IMR-90 (cell line): ENCODE data around the gene PDXK. TPM values are rescaled to one million over a fixed set of nuclear protein-coding genes. Genes with fewer than 3 reads are reported as not detected.

Experiments
- ATAC-seq: fragments of 200-7000 bp; cut with Tn5 transposase; 2 replicates; pipeline ENCODE4 v1.9.1; 2020; ENCODE audit warnings: low read depth, mild to moderate bottlenecking, moderate library complexity
- BruUV-seq: library from RNA; stranded (reverse); fragments of 400-500 nt; replicated peaks from 2 replicates; lab custom pipeline; 2021; lab: Mats Ljungman, UMichigan
- CTCF ChIA-PET: fragments of 300-600 bp; formaldehyde crosslinking; extraction: SDS; loops from one replicate; lab custom pipeline; 2021; ENCODE audit warnings: antibody characterized with exemption; lab: Yijun Ruan, JAX
- POLR2A ChIA-PET: fragments of 300-600 bp; sonication (Branson Sonifier 250); formaldehyde crosslinking; loops from one replicate; lab custom pipeline; 2022; ENCODE audit warnings: antibody characterized with exemption; ENCODE audit not compliant: unreplicated experiment; lab: Charles Lee
- DNase-seq: peaks from one replicate; pipeline ENCODE4 v3.0.0; 2013
- H2AFZ ChIP-seq: replicated peaks from 2 replicates; pipeline ENCODE3; 2013; ENCODE audit warnings: low read length, mild to moderate bottlenecking; ENCODE audit not compliant: poor library complexity
- H2AK5ac ChIP-seq: 2 replicates; pipeline ENCODE4 v1.6.1; 2013; ENCODE audit warnings: low read depth, low read length, inconsistent platforms
- H2AK9ac ChIP-seq: replicated peaks from 2 replicates; pipeline ENCODE3; 2013; ENCODE audit warnings: mild to moderate bottlenecking, low read depth, low read length, moderate library complexity; ENCODE audit not compliant: poor library complexity
- H2BK120ac ChIP-seq: 2 replicates; pipeline ENCODE4 v1.6.1; 2013; ENCODE audit warnings: low read depth, low read length, inconsistent platforms
- H2BK15ac ChIP-seq: 3 replicates; pipeline ENCODE4 v1.6.1; 2013; ENCODE audit warnings: low read depth, low read length, inconsistent platforms
- H2BK20ac ChIP-seq: 2 replicates; pipeline ENCODE4 v1.6.1; 2013; ENCODE audit warnings: low read depth, mild to moderate bottlenecking, inconsistent platforms, low read length, moderate library complexity
- H2BK5ac ChIP-seq: 2 replicates; pipeline ENCODE4 v1.6.1; 2013; ENCODE audit warnings: mild to moderate bottlenecking, low read depth, low read length, inconsistent platforms; ENCODE audit not compliant: poor library complexity, severe bottlenecking
- H3K14ac ChIP-seq: replicated peaks from 2 replicates; pipeline ENCODE4 v1.6.1; 2013; ENCODE audit warnings: low read depth, low read length, inconsistent platforms
- H3K18ac ChIP-seq: 2 replicates; pipeline ENCODE4 v1.6.1; 2013; ENCODE audit warnings: low read depth, low read length, control low read depth
- H3K23ac ChIP-seq: 2 replicates; pipeline ENCODE4 v1.6.1; 2013; ENCODE audit warnings: low read depth, low read length, inconsistent platforms
- H3K27ac ChIP-seq: 2 replicates; pipeline ENCODE4 v1.5.1; 2013; ENCODE audit warnings: mild to moderate bottlenecking, control low read depth, low read length; ENCODE audit not compliant: insufficient read depth
- H3K27me3 ChIP-seq: 2 replicates; pipeline ENCODE4 v1.6.1; 2013; ENCODE audit warnings: low read length; ENCODE audit not compliant: control insufficient read depth, insufficient read depth
- H3K36me3 ChIP-seq: 2 replicates; pipeline ENCODE4 v1.6.1; 2013; ENCODE audit warnings: low read length, mixed read lengths; ENCODE audit not compliant: control insufficient read depth, insufficient read depth
- H3K4ac ChIP-seq: 2 replicates; pipeline ENCODE4 v1.6.1; 2013; ENCODE audit warnings: low read depth, low read length, inconsistent platforms
- H3K4me1 ChIP-seq: 2 replicates; pipeline ENCODE4 v1.6.1; 2013; ENCODE audit warnings: low read length, mixed read lengths; ENCODE audit not compliant: control insufficient read depth, insufficient read depth
- H3K4me2 ChIP-seq: 2 replicates; pipeline ENCODE4 v1.6.1; 2013; ENCODE audit warnings: low read depth, mild to moderate bottlenecking, control low read depth, low read length, moderate library complexity
- H3K4me3 ChIP-seq: 2 replicates; pipeline ENCODE4 v1.5.1; 2013; ENCODE audit warnings: low read depth, mild to moderate bottlenecking, control low read depth, low read length, moderate library complexity; ENCODE audit not compliant: insufficient read depth
- H3K56ac ChIP-seq: 2 replicates; pipeline ENCODE4 v1.6.1; 2013; ENCODE audit warnings: low read length, inconsistent platforms; ENCODE audit not compliant: insufficient read depth; ENCODE audit errors: extremely low read depth
- H3K79me1 ChIP-seq, 2 experiments: 2 replicates each; pipeline ENCODE4 v1.6.1; 2013; ENCODE audit warnings: low read length in 2 of 2, inconsistent platforms in 1 of 2, low read depth in 1 of 2
- H3K9ac ChIP-seq: 2 replicates; pipeline ENCODE4 v1.6.1; 2013; ENCODE audit warnings: low read depth, low read length, control low read depth
- H3K9me1 ChIP-seq: 2 replicates; pipeline ENCODE4 v1.6.1; 2013; ENCODE audit warnings: low read length, inconsistent platforms; ENCODE audit not compliant: insufficient read depth
- H3K9me3 ChIP-seq: 2 replicates; pipeline ENCODE4 v1.6.1; 2013; ENCODE audit warnings: low read length; ENCODE audit not compliant: control insufficient read depth, insufficient read depth
- H4K20me1 ChIP-seq: 2 replicates; pipeline ENCODE4 v1.6.1; 2013; ENCODE audit warnings: low read length, inconsistent platforms; ENCODE audit not compliant: insufficient read depth
- H4K5ac ChIP-seq: 2 replicates; pipeline ENCODE4 v1.6.1; 2013; ENCODE audit warnings: mild to moderate bottlenecking, low read depth, low read length, control low read depth
- H4K8ac ChIP-seq, 2 experiments: 2 replicates each; pipeline ENCODE4 v1.6.1; 2013; ENCODE audit warnings: low read depth in 2 of 2, low read length in 2 of 2, control low read depth in 1 of 2, inconsistent platforms in 1 of 2
- H4K91ac ChIP-seq: 2 replicates; pipeline ENCODE4 v1.6.1; 2013; ENCODE audit warnings: low read depth, low read length, inconsistent platforms; ENCODE audit not compliant: insufficient read depth
- BHLHE40 ChIP-seq: fragments of 150-350 bp; IDR thresholded peaks from 2 replicates; pipeline ENCODE4 v1.6.1; 2016; ENCODE audit warnings: mild to moderate bottlenecking, low read depth, low read length
- CHD1 ChIP-seq: IDR thresholded peaks from 2 replicates; pipeline ENCODE4 v1.6.1; 2012; ENCODE audit warnings: low read depth, low read length, improper control_type of control experiment
- MAFK ChIP-seq: IDR thresholded peaks from 2 replicates; pipeline ENCODE4 v1.6.1; 2012; ENCODE audit warnings: low read depth, low read length, improper control_type of control experiment
- MAZ ChIP-seq: IDR thresholded peaks from 2 replicates; pipeline ENCODE4 v1.6.1; 2012; ENCODE audit warnings: low read depth, mild to moderate bottlenecking, low read length, improper control_type of control experiment, moderate library complexity, borderline replicate concordance
- MXI1 ChIP-seq: IDR thresholded peaks from 2 replicates; pipeline ENCODE4 v1.6.1; 2012; ENCODE audit warnings: low read depth, mild to moderate bottlenecking, low read length, moderate library complexity, borderline replicate concordance
- RAD21 ChIP-seq: IDR thresholded peaks from 2 replicates; pipeline ENCODE4 v1.6.1; 2012; ENCODE audit warnings: low read length, improper control_type of control experiment
- RCOR1 ChIP-seq: IDR thresholded peaks from 2 replicates; pipeline ENCODE4 v1.6.1; 2012; ENCODE audit warnings: mild to moderate bottlenecking, low read length, improper control_type of control experiment; ENCODE audit not compliant: insufficient replicate concordance
- WGBS, 2 experiments: methylation state at CpG; one replicate each; pipeline versions ENCODE4 v1.1.5 to v1.1.7; 2013; ENCODE audit warnings: missing lambda C conversion rate in 2 of 2; ENCODE audit not compliant: insufficient read length in 1 of 2; ENCODE audit errors: extremely low coverage in 2 of 2; 5-methylcytosine and 5-hydroxymethylcytosine counted together
- dilution Hi-C: fragments of 300-500 bp; cut with HindIII; formaldehyde crosslinking; loops from one replicate; pipeline ENCODE4 v1.14.3; 2018; ENCODE audit warnings: low sequenced_read_pairs; ENCODE audit not compliant: unreplicated experiment
- in situ Hi-C: fragments of 300-500 bp; cut with MboI; formaldehyde crosslinking; loops from 3 replicates; pipeline ENCODE4 v1.14.3; 2019; ENCODE audit warnings: low sequenced_read_pairs, inconsistent platforms, mixed read lengths
- intact Hi-C: fragments of 100-400 bp; cut with micrococcal nuclease; formaldehyde crosslinking; loops from 2 replicates; pipeline ENCODE4 v1.10.0; 2022
- polyA plus RNA-seq, 3 experiments: library from polyadenylated mRNA; depleted of rRNA; stranded (reverse); fragments of >200 nt; gene quantifications; 2 replicates each; pipeline ENCODE4 v1.2.3, GENCODE V29; 2012; ENCODE audit warnings: low replicate concordance in 1 of 3
- total RNA-seq: library from RNA; depleted of rRNA; stranded (reverse); fragments of >200 nt; gene quantifications from 2 replicates; pipeline ENCODE4 v1.2.3, GENCODE V29; 2012
- TF ChIP-seq, protein P1 (sequence below): fragments of 150-350 bp; IDR thresholded peaks from 2 replicates; pipeline ENCODE4 v1.6.1; 2016; ENCODE audit warnings: low read depth, mild to moderate bottlenecking, low read length, moderate library complexity, borderline replicate concordance

PDXK gene
- total and polyA plus RNA-seq, 2 of the 4 experiments (the other 2 are of a cell fraction), result 155 to 312 TPM

- no peak overlapping the region for H4K5ac ChIP-seq
- H3K9me3 ChIP-seq, result no peaks in the 10 kb centered on the region
- WGBS, 2 experiments, result 93% methylated on average over 10 of the region's 16 CpGs; no CpG with 5 or more reads in 1 of the 2 experiments
- H3K27ac ChIP-seq, result no peak overlapping the region
- no peak overlapping the region for H2AFZ ChIP-seq
- POLR2A ChIA-PET, result no interaction called here
- no peak overlapping the region for H3K4me2 ChIP-seq
- H2BK5ac ChIP-seq, result no peak overlapping the region
- DNase-seq (no peak), ATAC-seq (no peak)
- H2BK15ac ChIP-seq, result no peak overlapping the region
- no peaks in the 10 kb centered on the region for H3K27me3 ChIP-seq
- peaks cover 67% of the 10 kb centered on the region for H3K36me3 ChIP-seq
- H4K20me1 ChIP-seq, result peaks cover 22% of the 10 kb centered on the region
- no peak overlapping the region for H3K23ac ChIP-seq
- H3K4me3 ChIP-seq, result no peak overlapping the region
- no peak overlapping the region for H4K91ac ChIP-seq
- dilution Hi-C loops (no loop called here), in situ Hi-C loops (no loop called here), intact Hi-C loops (no loop called here)
- peaks cover 11% of the 10 kb centered on the region for H3K9me1 ChIP-seq
- H2BK20ac ChIP-seq, result no peak overlapping the region
- TF ChIP-seq RAD21 (no peak), CHD1 (no peak), BHLHE40 (no peak), RCOR1 (no peak), MAFK (no peak), MAZ (no peak), MXI1 (no peak)
- TF ChIP-seq, protein P1, sequence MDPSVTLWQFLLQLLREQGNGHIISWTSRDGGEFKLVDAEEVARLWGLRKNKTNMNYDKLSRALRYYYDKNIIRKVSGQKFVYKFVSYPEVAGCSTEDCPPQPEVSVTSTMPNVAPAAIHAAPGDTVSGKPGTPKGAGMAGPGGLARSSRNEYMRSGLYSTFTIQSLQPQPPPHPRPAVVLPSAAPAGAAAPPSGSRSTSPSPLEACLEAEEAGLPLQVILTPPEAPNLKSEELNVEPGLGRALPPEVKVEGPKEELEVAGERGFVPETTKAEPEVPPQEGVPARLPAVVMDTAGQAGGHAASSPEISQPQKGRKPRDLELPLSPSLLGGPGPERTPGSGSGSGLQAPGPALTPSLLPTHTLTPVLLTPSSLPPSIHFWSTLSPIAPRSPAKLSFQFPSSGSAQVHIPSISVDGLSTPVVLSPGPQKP, result no peak
- H3K14ac ChIP-seq, result no peak overlapping the region
- H3K56ac ChIP-seq, result no peak overlapping the region
- no peak overlapping the region for H2AK5ac ChIP-seq
- CTCF ChIA-PET, result no interaction called here
- no peak overlapping the region for H2BK120ac ChIP-seq
- no peak overlapping the region for H3K4ac ChIP-seq
- no TSS peak for BruUV-seq
- H4K8ac ChIP-seq, result no peak overlapping the region
- no peak overlapping the region for H2AK9ac ChIP-seq
- no peak overlapping the region for H3K9ac ChIP-seq
- peaks cover 9 to 46% of the 10 kb centered on the region in 2 experiments for H3K79me1 ChIP-seq
- H3K18ac ChIP-seq, result no peak overlapping the region
- H3K4me1 ChIP-seq, result no peaks in the 10 kb centered on the region
Observed at GRCh38 chr21:43745772-43746517, 27.0 kb downstream of the PDXK start.
